Endothelial cell of umbilical vein (primary cell): ENCODE measurements around the gene PLA2R1. TPM values are rescaled to one million over a fixed set of nuclear protein-coding genes. Genes with fewer than 3 reads are reported as not detected.

ENCODE experiments used
- BruUV-seq: library from RNA; stranded (reverse); fragments of 400-500 nt; replicated peaks from 2 replicates; lab custom pipeline; 2021; lab: Mats Ljungman, UMichigan
- CTCF ChIA-PET: fragments of 300-600, 350-600 bp; sonication (Branson Sonifier 250); formaldehyde crosslinking; loops from one replicate; lab custom pipeline; 2021; ENCODE audit warnings: antibody characterized with exemption, inconsistent platforms; lab: Charles Lee
- POLR2A ChIA-PET: fragments of 300-600, 350-600 bp; sonication (Branson Sonifier 250); formaldehyde crosslinking; loops from one replicate; lab custom pipeline; 2021; ENCODE audit warnings: antibody characterized with exemption, inconsistent platforms; lab: Charles Lee
- DNase-seq: peaks from one replicate; pipeline ENCODE4 v3.0.0-alpha.2; 2011; ENCODE audit warnings: low read depth, low spot score
- FAIRE-seq: peaks from 2 replicates; lab custom pipeline; 2011; peaks lifted over from hg19 to GRCh38; lab: Jason Lieb, UNC
- H2AFZ ChIP-seq: 2 replicates; pipeline ENCODE4 v1.6.0; 2012; ENCODE audit warnings: low read depth, low read length, control low read depth, inconsistent platforms
- H3K27ac ChIP-seq: 2 replicates; pipeline ENCODE4 v1.5.1; 2011; ENCODE audit warnings: low read depth, mild to moderate bottlenecking, control low read depth, low read length, moderate library complexity; ENCODE audit not compliant: insufficient read depth
- H3K27me3 ChIP-seq, 2 experiments: 2 replicates each; pipeline versions ENCODE4 v1.6.0 to v1.6.1; 2011; ENCODE audit warnings: low read length in 2 of 2, mixed read lengths in 1 of 2; ENCODE audit not compliant: control insufficient read depth in 2 of 2, insufficient read depth in 2 of 2
- H3K36me3 ChIP-seq, 2 experiments: 2 replicates in 1 of 2; 3 replicates in 1 of 2; pipeline ENCODE4 v1.5.1; 2011; ENCODE audit warnings: low read length in 2 of 2, mild to moderate bottlenecking in 1 of 2, moderate library complexity in 1 of 2; ENCODE audit not compliant: control insufficient read depth in 2 of 2, insufficient read depth in 2 of 2; ENCODE audit errors: extremely low read depth in 1 of 2
- H3K4me1 ChIP-seq: 3 replicates; pipeline ENCODE4 v1.5.1; 2011; ENCODE audit warnings: mild to moderate bottlenecking, low read length; ENCODE audit not compliant: control insufficient read depth, insufficient read depth; ENCODE audit errors: extremely low read depth
- H3K4me2 ChIP-seq: 2 replicates; pipeline ENCODE4 v1.6.1; 2011; ENCODE audit warnings: low read length, control low read depth, mixed read lengths; ENCODE audit not compliant: insufficient read depth
- H3K4me3 ChIP-seq, 3 experiments: fragments of 200-600 bp in 1 of 3; sonication (generic), shearing (Covaris generic) in 1 of 3; replicated peaks in 1 of 3; 2 replicates each; pipeline ENCODE4 v1.5.1; 2011 to 2016; ENCODE audit warnings: control low read depth in 3 of 3, low read length in 3 of 3, mild to moderate bottlenecking in 2 of 3, inconsistent platforms in 1 of 3, low read depth in 1 of 3, moderate library complexity in 1 of 3; ENCODE audit not compliant: insufficient read depth in 1 of 3
- H3K79me2 ChIP-seq: 2 replicates; pipeline ENCODE4 v1.6.0; 2012; ENCODE audit warnings: low read length, inconsistent platforms; ENCODE audit not compliant: control insufficient read depth, insufficient read depth
- H3K9ac ChIP-seq: replicated peaks from 2 replicates; pipeline ENCODE3; 2011; ENCODE audit warnings: low read length, control low read depth; ENCODE audit not compliant: insufficient read depth; ENCODE audit errors: extremely low read depth
- H3K9me1 ChIP-seq: replicated peaks from 3 replicates; pipeline ENCODE4 v1.6.0; 2011; ENCODE audit warnings: mild to moderate bottlenecking, low read length; ENCODE audit not compliant: control insufficient read depth, insufficient read depth; ENCODE audit errors: extremely low read depth
- H3K9me3 ChIP-seq: replicated peaks from 2 replicates; pipeline ENCODE4 v1.5.1; 2012; ENCODE audit warnings: low read length, inconsistent platforms; ENCODE audit not compliant: control insufficient read depth, insufficient read depth
- H4K20me1 ChIP-seq: replicated peaks from 2 replicates; pipeline ENCODE3; 2011; ENCODE audit warnings: mild to moderate bottlenecking, low read length; ENCODE audit not compliant: control insufficient read depth, insufficient read depth; ENCODE audit errors: extremely low read depth
- CTCF ChIP-seq, 2 donors: IDR thresholded peaks; 1 replicate in 1 of 2; 2 replicates in 1 of 2; pipeline ENCODE4 v1.5.1; 2011; ENCODE audit warnings: low read length in 2 of 2, mild to moderate bottlenecking in 2 of 2, moderate library complexity in 2 of 2, control low read depth in 1 of 2, inconsistent platforms in 1 of 2, low read depth in 1 of 2; ENCODE audit not compliant: insufficient read depth in 1 of 2; ENCODE audit errors: extremely low read depth in 1 of 2
- EZH2 ChIP-seq: IDR thresholded peaks from 2 replicates; pipeline ENCODE4 v1.6.1; 2012; ENCODE audit warnings: borderline replicate concordance, low read depth, mild to moderate bottlenecking, moderate library complexity, low read length, inconsistent platforms; ENCODE audit not compliant: severe bottlenecking
- FOS ChIP-seq: IDR thresholded peaks from 2 replicates; pipeline ENCODE4 v1.6.1; 2011; ENCODE audit warnings: mild to moderate bottlenecking, low read length, moderate library complexity, borderline replicate concordance; ENCODE audit not compliant: insufficient read depth
- GATA2 ChIP-seq: IDR thresholded peaks from 2 replicates; pipeline ENCODE4 v1.7.0; 2011; ENCODE audit warnings: low read depth, mild to moderate bottlenecking, moderate library complexity, mixed read lengths, low read length; ENCODE audit not compliant: insufficient read length, insufficient read depth
- JUN ChIP-seq: IDR thresholded peaks from 2 replicates; pipeline ENCODE4 v1.6.1; 2011; ENCODE audit warnings: borderline replicate concordance, low read depth; ENCODE audit not compliant: insufficient read length, insufficient read depth
- MYC ChIP-seq: IDR thresholded peaks from one replicate; pipeline ENCODE4 v1.6.1; 2011; ENCODE audit warnings: mild to moderate bottlenecking, low read depth, low read length
- POLR2A ChIP-seq: IDR thresholded peaks from 2 replicates; pipeline ENCODE4 v1.6.1; 2012; ENCODE audit warnings: low read depth, mild to moderate bottlenecking, control low read depth, low read length
- POLR2AphosphoS5 ChIP-seq: IDR thresholded peaks from 2 replicates; pipeline ENCODE4 v1.6.1; 2012; ENCODE audit warnings: low read depth, mild to moderate bottlenecking, control low read depth, low read length, moderate library complexity; ENCODE audit not compliant: insufficient read depth
- dilution Hi-C: fragments of 300-500 bp; cut with MboI; formaldehyde crosslinking; loops from one replicate; pipeline ENCODE4 v1.15.0; 2019; ENCODE audit warnings: low sequenced_read_pairs; ENCODE audit not compliant: extremely low pct_ligation_motif_present
- intact Hi-C: fragments of 100-400 bp; cut with micrococcal nuclease; formaldehyde crosslinking; loops from one replicate; pipeline ENCODE4 v1.10.0; 2022
- polyA plus RNA-seq, 4 experiments: library from polyadenylated mRNA; depleted of rRNA in 3 of 4; stranded (reverse) in 3 of 4; unstranded in 1 of 4; fragments of >200 nt; gene quantifications; 2 replicates each; pipeline versions ENCODE4 v1.2.1 to v1.2.3, GENCODE V29; 2011 to 2012; ENCODE audit warnings: missing spikeins in 1 of 4
- total RNA-seq: library from RNA; stranded (reverse); gene quantifications from 2 replicates; pipeline ENCODE4 v1.2.3, GENCODE V29; 2021
- TF ChIP-seq, protein P1 (sequence below): IDR thresholded peaks from 2 replicates; pipeline ENCODE4 v1.6.1; 2011; ENCODE audit not compliant: insufficient read depth, insufficient read length

PLA2R1 gene
- total and polyA plus RNA-seq, 2 donors (not counting 3 experiments of a cell fraction or from before 2014, with no cell fraction given): 6.9 to 14.4 TPM

- BruUV-seq: no TSS peak
- Histone ChIP-seq H3K4me3 (no peak overlapping the region), H3K36me3 (peaks cover 0 to 1% of the 10 kb centered on the region in 2 experiments), H3K79me2 (no peaks in the 10 kb centered on the region), H3K9me3 (no peaks in the 10 kb centered on the region), H3K4me1 (peaks cover under 1% of the 10 kb centered on the region), H4K20me1 (no peaks in the 10 kb centered on the region), H3K9me1 (no peaks in the 10 kb centered on the region), H3K9ac (no peak overlapping the region), H2AFZ (no peak overlapping the region), H3K4me2 (no peak overlapping the region), H3K27ac (no peak overlapping the region), H3K27me3 (no peaks in the 10 kb centered on the region)
- intact Hi-C loops: no loop called here
- DNase-seq: no peak
- no peak for FAIRE-seq
- TF ChIP-seq MYC (no peak), FOS (no peak), CTCF (IDR thresholded peaks at IDR 0.05; ENCODE audit: extremely low read depth in 1 of 2, insufficient read depth in 1 of 2, low read depth in 1 of 2, low read length in 2 of 2) (no peak), GATA2 (no peak), POLR2A (no peak), EZH2 (no peak), POLR2AphosphoS5 (no peak), JUN (no peak)
- TF ChIP-seq, protein P1, sequence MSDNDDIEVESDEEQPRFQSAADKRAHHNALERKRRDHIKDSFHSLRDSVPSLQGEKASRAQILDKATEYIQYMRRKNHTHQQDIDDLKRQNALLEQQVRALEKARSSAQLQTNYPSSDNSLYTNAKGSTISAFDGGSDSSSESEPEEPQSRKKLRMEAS: no peak
- dilution Hi-C loops: no loop called here
- ChIA-PET CTCF (interaction anchor here (1.1 to 3.5 kb wide), 2 partner anchors 9 to 11 kb away, joined by 3 to 17 read pairs; no protein-coding TSS in a partner anchor), POLR2A (no interaction called here)
Observed at GRCh38 chr2:159976527-159977160, 85.8 kb downstream of the PLA2R1 start.
